Measurements from ENCODE around the gene NCOA3.

Gene NCOA3

GRCh38 chr20:47581090-47581489 lies 79.4 kb downstream of the NCOA3 start:
- Histone ChIP-seq H3K4me3 (ENCODE audit: low read length, poor library complexity, severe bottlenecking) (no peak overlapping the region), H2AFZ (ENCODE audit: low read length) (no peak overlapping the region), H3K9ac (ENCODE audit: low read depth, low read length, poor library complexity, severe bottlenecking) (no peak overlapping the region), H3K4me1 (ENCODE audit: insufficient read depth, low read length, poor library complexity, severe bottlenecking) (peaks cover 13% of the 10 kb centered on the region), H3K36me3 (ENCODE audit: insufficient read depth, low read length) (peaks cover 7% of the 10 kb centered on the region; the same call in 1 of the 2 replicates), H3K27me3 (ENCODE audit: insufficient read depth, low read length, poor library complexity, severe bottlenecking) (no peaks in the 10 kb centered on the region), H3K79me2 (ENCODE audit: insufficient read depth, low read length) (peaks cover 16% of the 10 kb centered on the region; the same call in 1 of the 2 replicates), H4K20me1 (ENCODE audit: insufficient read depth, low read length, poor library complexity, severe bottlenecking) (no peaks in the 10 kb centered on the region), H3F3A (ENCODE audit: low read depth) (no peaks in the 10 kb centered on the region), H3K9me2 (replicated peaks; ENCODE audit: low read depth, low read length) (no peaks in the 10 kb centered on the region), H3K4me2 (ENCODE audit: low read depth, low read length, poor library complexity, severe bottlenecking) (no peak overlapping the region), H3K9me3 (ENCODE audit: insufficient read depth, low read depth, low read length) (no peaks in the 10 kb centered on the region)
- TF ChIP-seq EZH2phosphoT487 (IDR thresholded peaks at IDR 0.05; ENCODE audit: borderline replicate concordance) (no peak), CTCF (conservative IDR thresholded peaks at IDR 0.05; ENCODE audit: low read length) (no peak)

- Histone ChIP-seq H3K4me1 (ENCODE audit: insufficient read depth, low read length, poor library complexity, severe bottlenecking) (no peaks in the 10 kb centered on the region), H2AFZ (ENCODE audit: low read length) (no peak overlapping the region), H3K9me3 (ENCODE audit: insufficient read depth, low read depth, low read length) (no peaks in the 10 kb centered on the region), H3K9me2 (replicated peaks; ENCODE audit: low read depth, low read length) (no peaks in the 10 kb centered on the region), H4K20me1 (ENCODE audit: insufficient read depth, low read length, poor library complexity, severe bottlenecking) (no peaks in the 10 kb centered on the region), H3F3A (ENCODE audit: low read depth) (no peaks in the 10 kb centered on the region), H3K9ac (ENCODE audit: low read depth, low read length, poor library complexity, severe bottlenecking) (no peak overlapping the region), H3K36me3 (ENCODE audit: insufficient read depth, low read length) (peaks cover 7% of the 10 kb centered on the region; the same call in 1 of the 2 replicates), H3K4me3 (ENCODE audit: low read length, poor library complexity, severe bottlenecking) (no peak overlapping the region), H3K27me3 (ENCODE audit: insufficient read depth, low read length, poor library complexity, severe bottlenecking) (no peaks in the 10 kb centered on the region), H3K4me2 (ENCODE audit: low read depth, low read length, poor library complexity, severe bottlenecking) (no peak overlapping the region), H3K79me2 (ENCODE audit: insufficient read depth, low read length) (peaks cover 16% of the 10 kb centered on the region; the same call in 1 of the 2 replicates)
- no peak for TF ChIP-seq EZH2phosphoT487 (IDR thresholded peaks at IDR 0.05; ENCODE audit: borderline replicate concordance)
- TF ChIP-seq CTCF (conservative IDR thresholded peaks at IDR 0.05; ENCODE audit: low read length), result no peak
Measured at GRCh38 chr20:47583551-47583950, 81.9 kb downstream of the NCOA3 start.

- no peaks in the 10 kb centered on the region for H3F3A ChIP-seq (ENCODE audit: low read depth)
- no peaks in the 10 kb centered on the region for H3K4me1 ChIP-seq (ENCODE audit: insufficient read depth, low read length, poor library complexity, severe bottlenecking)
- no peak overlapping the region for H2AFZ ChIP-seq (ENCODE audit: low read length)
- no peak overlapping the region for H3K9ac ChIP-seq (ENCODE audit: low read depth, low read length, poor library complexity, severe bottlenecking)
- no peak overlapping the region for H3K4me3 ChIP-seq (ENCODE audit: low read length, poor library complexity, severe bottlenecking)
- no peaks in the 10 kb centered on the region for H3K27me3 ChIP-seq (ENCODE audit: insufficient read depth, low read length, poor library complexity, severe bottlenecking)
- H3K79me2 ChIP-seq (ENCODE audit: insufficient read depth, low read length), result peaks cover 7% of the 10 kb centered on the region; the same call in 1 of the 2 replicates
- no peak overlapping the region for H3K4me2 ChIP-seq (ENCODE audit: low read depth, low read length, poor library complexity, severe bottlenecking)
- H3K36me3 ChIP-seq (ENCODE audit: insufficient read depth, low read length), result peaks cover 7% of the 10 kb centered on the region; the same call in 1 of the 2 replicates
- no peaks in the 10 kb centered on the region for H4K20me1 ChIP-seq (ENCODE audit: insufficient read depth, low read length, poor library complexity, severe bottlenecking)
- no peaks in the 10 kb centered on the region for H3K9me3 ChIP-seq (ENCODE audit: insufficient read depth, low read depth, low read length)
- H3K9me2 ChIP-seq (replicated peaks; ENCODE audit: low read depth, low read length), result no peaks in the 10 kb centered on the region
- TF ChIP-seq EZH2phosphoT487 (IDR thresholded peaks at IDR 0.05; ENCODE audit: borderline replicate concordance) (no peak), CTCF (conservative IDR thresholded peaks at IDR 0.05; ENCODE audit: low read length) (no peak)
Measured at GRCh38 chr20:47585087-47585747, 83.5 kb downstream of the NCOA3 start.
